GM18517 (cell line): Measurements from ENCODE around the gene KRTAP20-2.

Source experiments
- ATAC-seq: cut with Tn5 transposase; IDR thresholded peaks from one replicate; pipeline ENCODE4 v1.9.1; 2021; ENCODE audit warnings: mild to moderate bottlenecking, moderate library complexity; ENCODE audit not compliant: unreplicated experiment

The KRTAP20-2 gene

DNA sequence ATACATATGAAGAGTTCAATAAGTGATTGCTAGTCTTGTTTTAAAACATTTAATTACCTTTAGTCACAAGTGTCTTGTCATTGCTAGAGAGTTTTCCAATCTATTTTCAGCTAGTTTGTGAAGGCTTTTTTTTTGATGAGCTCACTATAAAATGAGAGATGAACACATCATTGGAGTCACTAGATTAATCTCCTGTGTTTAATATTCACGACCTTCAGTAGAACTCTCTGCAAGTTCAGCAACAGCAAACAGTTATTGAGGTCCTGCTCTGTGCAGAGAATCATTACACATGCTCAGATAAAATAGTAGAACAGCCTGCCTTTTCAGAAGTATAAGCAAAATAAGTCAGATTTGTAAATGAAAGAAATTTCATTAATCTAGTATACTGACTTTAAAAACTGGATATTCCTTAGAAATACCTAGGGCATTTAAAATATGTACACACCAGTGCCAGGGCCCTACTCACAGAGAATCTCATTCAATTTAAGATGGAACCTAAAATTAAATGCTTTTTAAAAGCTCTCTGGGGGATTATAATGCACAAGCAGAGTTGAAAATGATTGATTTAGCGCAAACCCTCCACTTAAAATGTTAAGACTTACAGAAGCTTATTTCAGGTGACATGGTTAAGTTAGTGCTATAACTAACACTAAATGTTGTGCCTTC lies 38.1 kb downstream of the KRTAP20-2 start:
- no peak for ATAC-seq

DNA sequence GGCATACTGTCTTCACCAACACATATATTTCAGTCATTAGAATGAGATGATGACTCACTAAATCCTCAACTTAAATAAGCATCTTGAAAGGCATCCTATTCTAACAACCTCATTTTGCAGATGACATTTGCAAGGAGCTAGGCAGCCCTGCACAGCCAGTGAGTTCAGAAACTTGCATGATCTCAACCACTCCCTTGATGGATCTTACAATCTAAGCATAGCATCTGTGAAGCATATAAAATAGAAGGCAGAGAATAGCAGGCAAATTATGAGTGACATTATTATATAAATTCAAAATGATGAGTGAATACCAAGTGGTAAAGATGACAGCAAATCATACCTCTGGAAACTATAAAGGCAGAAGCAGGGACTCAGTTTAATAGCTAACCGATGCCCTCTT lies 39.3 kb downstream of the KRTAP20-2 start:
- no peak for ATAC-seq

DNA sequence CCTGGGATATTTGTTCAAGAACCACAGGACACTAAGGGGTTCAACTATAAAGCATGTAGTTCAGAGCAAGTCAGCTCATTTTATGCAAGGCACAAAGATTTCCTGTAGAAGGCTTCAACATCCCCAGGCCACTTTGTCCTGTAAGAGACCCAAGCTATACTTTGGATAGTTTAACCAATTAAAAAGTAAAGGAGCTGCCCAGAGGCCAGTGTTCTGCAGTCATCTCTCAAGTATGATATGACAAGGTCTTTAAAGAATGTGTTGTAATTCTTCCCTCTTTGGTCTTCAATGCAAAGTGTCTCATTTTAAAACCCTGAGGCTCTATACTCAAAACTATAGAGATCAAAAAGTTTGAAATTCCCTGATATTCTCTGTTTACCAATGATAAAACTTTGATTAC lies 41.7 kb downstream of the KRTAP20-2 start:
- no peak for ATAC-seq

- ATAC-seq = no peak
Measured at GRCh38 chr21:30680586-30680985, 45.6 kb downstream of the KRTAP20-2 start.

- ATAC-seq = no peak
Measured at GRCh38 chr21:30684506-30684905, 49.5 kb downstream of the KRTAP20-2 start.
